AG04450 (cell line): ENCODE results near the gene CAPSL. TPM values are rescaled to one million over a fixed set of nuclear protein-coding genes. Genes with fewer than 3 reads are reported as not detected.
"Not testable (repeated sequence)": the region's sequence is repeated elsewhere in the genome, so short reads cannot be mapped to it uniquely, and the experiment has no call there.

Source experiments
- CTCF ChIA-PET: fragments of 300-600, 350-600 bp; formaldehyde crosslinking; extraction: SDS; loops from one replicate; lab custom pipeline; 2022; ENCODE audit warnings: antibody characterized with exemption, inconsistent platforms; lab: Charles Lee
- POLR2A ChIA-PET: fragments of 350-600 bp; formaldehyde crosslinking; extraction: SDS; loops from one replicate; lab custom pipeline; 2021; ENCODE audit warnings: antibody characterized with exemption, inconsistent platforms; lab: Yijun Ruan, JAX
- DNase-seq: peaks from one replicate; pipeline ENCODE4 v3.0.0-alpha.2; 2011; ENCODE audit warnings: low read depth, low spot score
- H3K27ac ChIP-seq: one replicate; pipeline ENCODE4 v1.5.1; 2012; ENCODE audit warnings: low read depth, low read length, control low read depth
- H3K27me3 ChIP-seq: one replicate; pipeline ENCODE4 v1.6.0; 2012; ENCODE audit warnings: low read length; ENCODE audit not compliant: control insufficient read depth, insufficient read depth
- H3K4me3 ChIP-seq: 2 replicates; pipeline ENCODE4 v1.5.1; 2011; ENCODE audit warnings: mild to moderate bottlenecking, low read depth, low read length, control low read depth
- H3K9me3 ChIP-seq: 2 replicates; pipeline ENCODE4 v1.5.1; 2012; ENCODE audit warnings: low read length; ENCODE audit not compliant: control insufficient read depth, insufficient read depth
- CTCF ChIP-seq: IDR thresholded peaks from 2 replicates; pipeline ENCODE4 v1.5.1; 2011; ENCODE audit warnings: low read depth, low read length, control low read depth, inconsistent platforms
- polyA plus RNA-seq: library from polyadenylated mRNA; depleted of rRNA; stranded (reverse); fragments of >200 nt; gene quantifications from 2 replicates; pipeline ENCODE4 v1.2.3, GENCODE V29; 2011

The CAPSL gene
- polyA plus RNA-seq, 1 experiment, result 0.09 TPM

GRCh38 chr5:35900972-35901695 is 37.3 kb downstream of the CAPSL start:
- Histone ChIP-seq H3K9me3 (no peaks in the 10 kb centered on the region), H3K27me3 (no peaks in the 10 kb centered on the region), H3K27ac (no peak overlapping the region), H3K4me3 (no peak overlapping the region)
- no peak for TF ChIP-seq CTCF
- ChIA-PET CTCF (interaction anchor here (1.4 kb wide), 1 partner anchor 26 kb away, joined by 5 read pairs; no protein-coding TSS in a partner anchor), POLR2A (no interaction called here)
- DNase-seq, result no peak

GRCh38 chr5:35899800-35900199 is 38.6 kb downstream of the CAPSL start:
- Histone ChIP-seq H3K9me3 (no peaks in the 10 kb centered on the region), H3K27me3 (no peaks in the 10 kb centered on the region), H3K27ac (no peak overlapping the region), H3K4me3 (no peak overlapping the region)
- ChIA-PET POLR2A (interaction anchor here (0.7 kb wide), 1 partner anchor 10 kb away, joined by 3 read pairs; no protein-coding TSS in a partner anchor), CTCF (no interaction called here)
- TF ChIP-seq CTCF, result no peak
- no peak for DNase-seq

GRCh38 chr5:35898952-35899660 is 39.3 kb downstream of the CAPSL start:
- ChIA-PET POLR2A (interaction anchor here (0.7 kb wide), 1 partner anchor 9 kb away, joined by 3 read pairs; no protein-coding TSS in a partner anchor), CTCF (interaction anchor here (1.3 kb wide), 1 partner anchor 26 kb away, joined by 9 read pairs; no protein-coding TSS in a partner anchor)
- Histone ChIP-seq H3K27ac (no peak overlapping the region), H3K9me3 (no peaks in the 10 kb centered on the region), H3K4me3 (no peak overlapping the region), H3K27me3 (no peaks in the 10 kb centered on the region)
- no peak for TF ChIP-seq CTCF
- no peak for DNase-seq

GRCh38 chr5:35894131-35894530 is 44.3 kb downstream of the CAPSL start:
- ChIA-PET POLR2A (no interaction called here), CTCF (interaction anchor here (0.7 kb wide), 1 partner anchor 9 kb away, joined by 3 read pairs; no protein-coding TSS in a partner anchor)
- DNase-seq, result no peak
- no peak overlapping the region for H3K4me3 ChIP-seq
- H3K27me3 ChIP-seq, result no peaks in the 10 kb centered on the region
- H3K9me3 ChIP-seq, result no peaks in the 10 kb centered on the region
- TF ChIP-seq CTCF, result no peak
- no peak overlapping the region for H3K27ac ChIP-seq

GRCh38 chr5:35892799-35893198 is 45.6 kb downstream of the CAPSL start:
- POLR2A ChIA-PET, CTCF ChIA-PET, H3K9me3 ChIP-seq, DNase-seq, H3K4me3 ChIP-seq, H3K27ac ChIP-seq, H3K27me3 ChIP-seq: not testable (repeated sequence)
